GM12801 (cell line): ENCODE results near the gene TBC1D7.

ENCODE experiments used
- CTCF ChIP-seq: IDR thresholded peaks from one replicate; pipeline ENCODE4 v1.5.1; 2011; ENCODE audit warnings: control low read depth; ENCODE audit not compliant: insufficient read length; ENCODE audit errors: extremely low read depth

TBC1D7 gene

GRCh38 chr6:13342414-13343019 lies 14.2 kb upstream of the TBC1D7 start:
- no peak for TF ChIP-seq CTCF

- no peak for TF ChIP-seq CTCF
These were observed 11.7 kb upstream of the TBC1D7 start for GRCh38 chr6:13339863-13340630.

GRCh38 chr6:13338038-13338437 lies 9.7 kb upstream of the TBC1D7 start:
- TF ChIP-seq CTCF = no peak

GRCh38 chr6:13336553-13336952 lies 8.2 kb upstream of the TBC1D7 start:
- TF ChIP-seq CTCF = no peak

- TF ChIP-seq CTCF = no peak
These were observed 6.6 kb upstream of the TBC1D7 start for GRCh38 chr6:13334953-13335352.

- no peak for TF ChIP-seq CTCF
These were observed 4.0 kb upstream of the TBC1D7 start for GRCh38 chr6:13332349-13332706.

- no peak for TF ChIP-seq CTCF
These were observed 3.4 kb upstream of the TBC1D7 start for GRCh38 chr6:13331516-13332348.
